Stimulated activated CD8-positive, alpha-beta memory T cell treated with anti-CD3 and anti-CD28 coated beads, Interleukin-15, amount 100 ng/mL, for 48 hours (primary cell): ENCODE results near the gene WDR43.

Experiments
- DNase-seq, 2 donors: peaks; one replicate each; pipeline ENCODE4 v3.0.0-alpha.2; 2020; ENCODE audit warnings: low read depth in 2 of 2

The WDR43 gene

GRCh38 chr2:28993206-28993960 is 98.9 kb downstream of the WDR43 start:
- no peak for DNase-seq

- no peak for DNase-seq
These were observed 99.6 kb downstream of the WDR43 start for GRCh38 chr2:28994074-28994473.

GRCh38 chr2:28994679-28995078 is 100.2 kb downstream of the WDR43 start:
- DNase-seq: no peak

- DNase-seq: no peak
These were observed 101.6 kb downstream of the WDR43 start for GRCh38 chr2:28995765-28996750.

- no peak for DNase-seq
These were observed 102.9 kb downstream of the WDR43 start for GRCh38 chr2:28997237-28997846.
